Cardiac fibroblast (primary cell): Measurements from ENCODE around the gene ACSL6.

Source experiments
- DNase-seq, 2 donors: peaks; one replicate each; pipeline versions ENCODE4 v3.0.0 to v3.0.0-alpha.2; 2010; ENCODE audit warnings: low read depth in 2 of 2
- H3K4me3 ChIP-seq, 2 donors: replicated peaks in 1 of 2; 1 replicate in 1 of 2; 2 replicates in 1 of 2; pipeline ENCODE4 v1.5.1; 2011; ENCODE audit warnings: low read depth in 2 of 2, low read length in 2 of 2, mild to moderate bottlenecking in 2 of 2, moderate library complexity in 1 of 2
- TF ChIP-seq, protein P1 (sequence below): IDR thresholded peaks from one replicate; pipeline ENCODE4 v1.5.1; 2011; ENCODE audit warnings: low read depth, mild to moderate bottlenecking, low read length, inconsistent platforms

Gene ACSL6

GRCh38 chr5:132056610-132057497 lies 45.4 kb upstream of the ACSL6 start:
- no peak overlapping the region for H3K4me3 ChIP-seq
- no peak for DNase-seq
- TF ChIP-seq, protein P1, sequence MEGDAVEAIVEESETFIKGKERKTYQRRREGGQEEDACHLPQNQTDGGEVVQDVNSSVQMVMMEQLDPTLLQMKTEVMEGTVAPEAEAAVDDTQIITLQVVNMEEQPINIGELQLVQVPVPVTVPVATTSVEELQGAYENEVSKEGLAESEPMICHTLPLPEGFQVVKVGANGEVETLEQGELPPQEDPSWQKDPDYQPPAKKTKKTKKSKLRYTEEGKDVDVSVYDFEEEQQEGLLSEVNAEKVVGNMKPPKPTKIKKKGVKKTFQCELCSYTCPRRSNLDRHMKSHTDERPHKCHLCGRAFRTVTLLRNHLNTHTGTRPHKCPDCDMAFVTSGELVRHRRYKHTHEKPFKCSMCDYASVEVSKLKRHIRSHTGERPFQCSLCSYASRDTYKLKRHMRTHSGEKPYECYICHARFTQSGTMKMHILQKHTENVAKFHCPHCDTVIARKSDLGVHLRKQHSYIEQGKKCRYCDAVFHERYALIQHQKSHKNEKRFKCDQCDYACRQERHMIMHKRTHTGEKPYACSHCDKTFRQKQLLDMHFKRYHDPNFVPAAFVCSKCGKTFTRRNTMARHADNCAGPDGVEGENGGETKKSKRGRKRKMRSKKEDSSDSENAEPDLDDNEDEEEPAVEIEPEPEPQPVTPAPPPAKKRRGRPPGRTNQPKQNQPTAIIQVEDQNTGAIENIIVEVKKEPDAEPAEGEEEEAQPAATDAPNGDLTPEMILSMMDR: no peak

- no peak for DNase-seq
- no peak overlapping the region for H3K4me3 ChIP-seq
Measured at GRCh38 chr5:132055808-132056609, 44.6 kb upstream of the ACSL6 start.

DNA sequence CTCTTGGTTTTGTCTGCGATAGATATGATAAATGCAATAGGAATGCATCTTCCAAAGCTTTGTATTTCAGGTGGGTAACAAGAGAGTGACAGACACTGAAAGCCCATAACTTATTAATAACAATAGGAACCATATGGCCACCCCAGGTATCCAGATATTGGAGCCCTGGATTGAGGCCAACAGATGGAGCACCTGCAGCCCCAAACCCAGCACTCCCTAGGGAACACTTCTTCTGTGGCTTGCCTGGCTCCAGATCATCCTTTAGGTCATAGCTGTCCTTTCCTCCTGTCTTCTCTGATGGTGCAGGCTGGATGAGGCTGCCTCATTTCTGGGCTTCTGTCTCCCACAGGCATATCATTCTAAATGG lies 44.0 kb upstream of the ACSL6 start:
- DNase-seq: no peak

More at GRCh38 chr5:132055808-132056609, 44.6 kb upstream of the ACSL6 start:
- TF ChIP-seq, protein P1: no peak

GRCh38 chr5:132054697-132055440 lies 43.4 kb upstream of the ACSL6 start:
- H3K4me3 ChIP-seq: no peak overlapping the region
- DNase-seq: no peak
- TF ChIP-seq, protein P1: no peak

More for the DNA sequence above, 44.0 kb upstream of the ACSL6 start:
- H3K4me3 ChIP-seq: no peak overlapping the region
- TF ChIP-seq, protein P1: no peak

- TF ChIP-seq, protein P1: no peak
- DNase-seq: no peak
- no peak overlapping the region for H3K4me3 ChIP-seq
Measured at GRCh38 chr5:132054031-132054696, 42.7 kb upstream of the ACSL6 start.

DNA sequence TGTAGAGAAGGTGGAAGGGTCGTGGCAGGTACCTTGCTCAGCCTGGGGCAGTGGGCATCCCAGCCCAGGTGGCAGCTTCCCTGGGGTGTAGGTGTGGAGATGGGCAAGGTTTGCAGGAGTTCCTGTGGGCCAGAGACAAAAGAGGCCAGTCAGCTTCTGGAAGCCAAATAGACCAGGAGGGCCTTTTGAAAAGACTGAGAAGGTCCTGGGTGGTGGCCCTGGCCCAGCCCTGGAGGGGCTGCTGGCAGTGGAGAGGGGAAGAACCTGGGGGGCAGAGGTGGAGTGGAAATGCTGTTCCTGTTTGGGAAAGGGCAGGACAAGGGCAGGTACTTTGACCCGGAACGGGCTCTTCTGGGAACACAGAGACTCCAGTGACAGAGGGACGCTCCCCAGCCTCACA lies 42.0 kb upstream of the ACSL6 start:
- TF ChIP-seq, protein P1: no peak
- DNase-seq: no peak
- no peak overlapping the region for H3K4me3 ChIP-seq
